H9 (cell line): ENCODE results near the gene TYW5. TPM values are rescaled to one million over a fixed set of nuclear protein-coding genes. Genes with fewer than 3 reads are reported as not detected.

Source experiments
- DNase-seq: peaks from one replicate; pipeline ENCODE4 v3.0.0-alpha.2; 2017
- H2AFZ ChIP-seq: one replicate; pipeline ENCODE4 v1.6.1; 2013; ENCODE audit warnings: mild to moderate bottlenecking, low read length, control low read depth, moderate library complexity
- H2AK5ac ChIP-seq: 2 replicates; pipeline ENCODE4 v1.6.1; 2013; ENCODE audit warnings: low read length, control low read depth, mixed read lengths; ENCODE audit not compliant: insufficient read length
- H2BK120ac ChIP-seq: one replicate; pipeline ENCODE4 v1.6.1; 2013; ENCODE audit warnings: low read depth, mild to moderate bottlenecking, low read length, control low read depth, inconsistent platforms; ENCODE audit not compliant: poor library complexity, severe bottlenecking
- H2BK12ac ChIP-seq: 2 replicates; pipeline ENCODE4 v1.6.1; 2013; ENCODE audit warnings: low read length, control low read depth, mixed read lengths, low read depth; ENCODE audit not compliant: insufficient read length
- H2BK15ac ChIP-seq: 2 replicates; pipeline ENCODE4 v1.6.1; 2013; ENCODE audit warnings: low read depth, low read length, control low read depth
- H2BK20ac ChIP-seq: one replicate; pipeline ENCODE4 v1.6.1; 2013; ENCODE audit warnings: low read depth, mild to moderate bottlenecking, low read length, control low read depth, inconsistent platforms; ENCODE audit not compliant: poor library complexity, severe bottlenecking
- H2BK5ac ChIP-seq: 2 replicates; pipeline ENCODE4 v1.6.1; 2013; ENCODE audit warnings: low read length, control low read depth, mixed read lengths; ENCODE audit not compliant: insufficient read length
- H3K14ac ChIP-seq: 2 replicates; pipeline ENCODE4 v1.6.1; 2013; ENCODE audit warnings: low read length, control low read depth; ENCODE audit not compliant: insufficient read depth
- H3K18ac ChIP-seq: 2 replicates; pipeline ENCODE4 v1.6.1; 2013; ENCODE audit warnings: low read depth, mild to moderate bottlenecking, mixed read lengths, low read length, control low read depth; ENCODE audit not compliant: insufficient read length
- H3K23ac ChIP-seq: 2 replicates; pipeline ENCODE4 v1.6.1; 2013; ENCODE audit warnings: low read length, control low read depth, mixed read lengths, low read depth; ENCODE audit not compliant: insufficient read length
- H3K23me2 ChIP-seq: 2 replicates; pipeline ENCODE4 v1.6.1; 2013; ENCODE audit warnings: low read depth, mild to moderate bottlenecking, mixed read lengths, low read length, control low read depth; ENCODE audit not compliant: insufficient read length, poor library complexity, severe bottlenecking
- H3K27ac ChIP-seq: 2 replicates; pipeline ENCODE4 v1.5.1; 2013; ENCODE audit warnings: low read length, control low read depth, mixed read lengths, low read depth; ENCODE audit not compliant: insufficient read length
- H3K27me3 ChIP-seq: 2 replicates; pipeline ENCODE4 v1.6.1; 2013; ENCODE audit warnings: low read length, control low read depth, inconsistent platforms; ENCODE audit not compliant: insufficient read depth
- H3K4ac ChIP-seq: 2 replicates; pipeline ENCODE4 v1.6.1; 2013; ENCODE audit warnings: low read depth, mild to moderate bottlenecking, control low read depth, inconsistent platforms, low read length, moderate library complexity
- H3K4me1 ChIP-seq: 2 replicates; pipeline ENCODE4 v1.6.1; 2013; ENCODE audit warnings: low read length, control low read depth, inconsistent platforms; ENCODE audit not compliant: insufficient read depth
- H3K4me2 ChIP-seq: 2 replicates; pipeline ENCODE4 v1.6.1; 2013; ENCODE audit warnings: low read length, control low read depth, mixed read lengths; ENCODE audit not compliant: insufficient read length, insufficient read depth
- H3K56ac ChIP-seq: 2 replicates; pipeline ENCODE4 v1.6.1; 2013; ENCODE audit warnings: low read depth, mild to moderate bottlenecking, mixed read lengths, low read length, control low read depth; ENCODE audit not compliant: insufficient read length
- H3K79me1 ChIP-seq: 2 replicates; pipeline ENCODE4 v1.6.1; 2013; ENCODE audit warnings: low read depth, mild to moderate bottlenecking, moderate library complexity, low read length, control low read depth, inconsistent platforms; ENCODE audit not compliant: insufficient read depth, poor library complexity, severe bottlenecking
- H3K79me2 ChIP-seq: 2 replicates; pipeline ENCODE4 v1.6.1; 2013; ENCODE audit warnings: low read length, control low read depth, inconsistent platforms; ENCODE audit not compliant: insufficient read depth
- H3K9ac ChIP-seq: 2 replicates; pipeline ENCODE4 v1.6.1; 2013; ENCODE audit warnings: low read length, control low read depth, mixed read lengths; ENCODE audit not compliant: insufficient read length; ENCODE audit errors: extremely low read depth
- H3K9me3 ChIP-seq: one replicate; pipeline ENCODE4 v1.6.1; 2013; ENCODE audit warnings: low read depth, low read length, inconsistent platforms; ENCODE audit not compliant: control insufficient read depth
- H3T11ph ChIP-seq: one replicate; pipeline ENCODE4 v1.6.1; 2013; ENCODE audit warnings: mild to moderate bottlenecking, low read length, control low read depth, inconsistent platforms
- H4K20me1 ChIP-seq: one replicate; pipeline ENCODE4 v1.6.1; 2013; ENCODE audit not compliant: control insufficient read depth, insufficient read length, insufficient read depth
- H4K5ac ChIP-seq: 2 replicates; pipeline ENCODE4 v1.6.1; 2013; ENCODE audit warnings: low read depth, mild to moderate bottlenecking, mixed read lengths, low read length, control low read depth; ENCODE audit not compliant: insufficient read length
- H4K8ac ChIP-seq: replicated peaks from 2 replicates; pipeline ENCODE4 v1.6.1; 2013; ENCODE audit warnings: low read length, control low read depth, mixed read lengths, low read depth; ENCODE audit not compliant: insufficient read length
- H4K91ac ChIP-seq: 2 replicates; pipeline ENCODE4 v1.6.1; 2013; ENCODE audit warnings: low read depth, mild to moderate bottlenecking, moderate library complexity, mixed read lengths, low read length, control low read depth; ENCODE audit not compliant: insufficient read length
- H3K27ac Mint-ChIP-seq, 3 experiments: 2 replicates in 2 of 3; 3 replicates in 1 of 3; pipeline ENCODE4 v1.8.0; 2020 to 2021; ENCODE audit warnings: mixed read lengths in 3 of 3, mild to moderate bottlenecking in 1 of 3, moderate library complexity in 1 of 3
- H3K27me3 Mint-ChIP-seq: 2 replicates; pipeline ENCODE4 v1.8.0; 2021; ENCODE audit warnings: low read depth, mild to moderate bottlenecking, moderate library complexity, mixed read lengths
- H3K36me3 Mint-ChIP-seq, 3 experiments: 2 replicates in 2 of 3; 3 replicates in 1 of 3; pipeline ENCODE4 v1.8.0; 2020 to 2021; ENCODE audit warnings: low read depth in 3 of 3, mixed read lengths in 3 of 3; ENCODE audit not compliant: insufficient read depth in 1 of 3
- H3K4me1 Mint-ChIP-seq, 2 experiments: 2 replicates each; pipeline ENCODE4 v1.8.0; 2020; ENCODE audit warnings: mixed read lengths in 2 of 2
- H3K4me3 Mint-ChIP-seq, 2 experiments: 2 replicates in 1 of 2; 3 replicates in 1 of 2; pipeline ENCODE4 v1.8.0; 2020 to 2021; ENCODE audit warnings: mild to moderate bottlenecking in 2 of 2, mixed read lengths in 2 of 2, moderate library complexity in 1 of 2
- H3K9me3 Mint-ChIP-seq, 2 experiments: 2 replicates in 1 of 2; 3 replicates in 1 of 2; pipeline ENCODE4 v1.8.0; 2020; ENCODE audit warnings: mild to moderate bottlenecking in 2 of 2, mixed read lengths in 2 of 2, moderate library complexity in 1 of 2
- WGBS: extraction: QIAGEN DNeasy Blood & Tissue Kit; methylation state at CpG from one replicate; pipeline ENCODE4 v1.1.7; 2013; ENCODE audit warnings: missing lambda C conversion rate, low lambda C conversion rate, mixed read lengths; ENCODE audit not compliant: insufficient read length; ENCODE audit errors: extremely low coverage; 5-methylcytosine and 5-hydroxymethylcytosine counted together
- total RNA-seq: library from RNA; stranded (reverse); gene quantifications from 2 replicates; pipeline ENCODE4 v1.2.1, GENCODE V29; 2021
- TF ChIP-seq, protein P1 (sequence below): fragments of 200-600 bp; sonication (generic); conservative IDR thresholded peaks from 3 replicates; pipeline ENCODE4 v1.8.0; 2021; ENCODE audit warnings: antibody characterized with exemption, mild to moderate bottlenecking

The TYW5 gene
- total RNA-seq, 1 experiment from 2014 or later = 17.7 TPM

DNA sequence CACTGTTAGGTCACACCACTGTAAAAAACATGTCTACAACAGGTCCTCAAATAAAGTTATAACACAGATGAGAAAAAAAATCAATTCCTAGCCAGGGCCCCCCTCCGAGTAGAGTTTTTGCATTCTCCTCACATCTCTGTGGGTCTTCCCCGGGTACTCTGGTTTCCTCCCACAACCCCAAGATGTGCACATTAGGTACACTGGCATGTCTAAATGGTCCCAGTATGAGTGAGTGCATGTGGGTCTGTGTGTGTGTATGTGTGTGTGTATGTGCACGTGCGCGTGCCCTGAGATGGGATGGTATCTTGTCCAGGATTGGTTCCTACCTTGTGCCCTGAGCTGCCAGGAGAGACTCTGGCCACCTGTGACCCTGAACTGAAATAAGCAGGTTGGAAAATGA, 4.9 kb downstream of the TYW5 start:
- H2BK12ac ChIP-seq = no peak overlapping the region
- no peak overlapping the region for H4K5ac ChIP-seq
- no peak overlapping the region for H2AFZ ChIP-seq
- H2BK120ac ChIP-seq = no peak overlapping the region
- H3K56ac ChIP-seq = no peak overlapping the region
- H3K18ac ChIP-seq = no peak overlapping the region
- H3K23ac ChIP-seq = no peak overlapping the region
- H3K23me2 ChIP-seq = no peaks in the 10 kb centered on the region
- no peak for DNase-seq
- H3T11ph ChIP-seq = no peak overlapping the region
- peaks cover 8% of the 10 kb centered on the region; the same call in 1 of the 2 replicates for H3K79me2 ChIP-seq
- no peaks in the 10 kb centered on the region for H3K27me3 ChIP-seq
- no peak overlapping the region for H2BK15ac ChIP-seq
- H3K9ac ChIP-seq = no peak overlapping the region
- no peaks in the 10 kb centered on the region; the same call in 1 of the 2 replicates for H3K4me1 ChIP-seq
- H3K27me3 Mint-ChIP-seq = no peaks in the 10 kb centered on the region
- no peaks in the 10 kb centered on the region for H4K20me1 ChIP-seq
- H2BK20ac ChIP-seq = no peak overlapping the region
- no CpG with 5 or more reads among the region's 5 CpGs for WGBS
- H3K27ac ChIP-seq = no peak overlapping the region
- H3K36me3 Mint-ChIP-seq = peaks cover 11 to 52% (median 44%) of the 10 kb centered on the region in 3 experiments
- peak overlapping the region in 2 of 3 experiments; percentile 47 to 68; a peak in 2 of 7 replicates for H3K27ac Mint-ChIP-seq
- no peak overlapping the region for H2BK5ac ChIP-seq
- H3K4me3 Mint-ChIP-seq = no peak overlapping the region
- H3K9me3 ChIP-seq = no peaks in the 10 kb centered on the region
- H3K14ac ChIP-seq = no peak overlapping the region; the same call in 1 of the 2 replicates
- no peak overlapping the region for H3K4me2 ChIP-seq
- H3K4ac ChIP-seq = no peak overlapping the region
- no peak overlapping the region for H4K91ac ChIP-seq
- no peak overlapping the region for H4K8ac ChIP-seq
- H3K79me1 ChIP-seq = peaks cover 11% of the 10 kb centered on the region
- TF ChIP-seq, protein P1, sequence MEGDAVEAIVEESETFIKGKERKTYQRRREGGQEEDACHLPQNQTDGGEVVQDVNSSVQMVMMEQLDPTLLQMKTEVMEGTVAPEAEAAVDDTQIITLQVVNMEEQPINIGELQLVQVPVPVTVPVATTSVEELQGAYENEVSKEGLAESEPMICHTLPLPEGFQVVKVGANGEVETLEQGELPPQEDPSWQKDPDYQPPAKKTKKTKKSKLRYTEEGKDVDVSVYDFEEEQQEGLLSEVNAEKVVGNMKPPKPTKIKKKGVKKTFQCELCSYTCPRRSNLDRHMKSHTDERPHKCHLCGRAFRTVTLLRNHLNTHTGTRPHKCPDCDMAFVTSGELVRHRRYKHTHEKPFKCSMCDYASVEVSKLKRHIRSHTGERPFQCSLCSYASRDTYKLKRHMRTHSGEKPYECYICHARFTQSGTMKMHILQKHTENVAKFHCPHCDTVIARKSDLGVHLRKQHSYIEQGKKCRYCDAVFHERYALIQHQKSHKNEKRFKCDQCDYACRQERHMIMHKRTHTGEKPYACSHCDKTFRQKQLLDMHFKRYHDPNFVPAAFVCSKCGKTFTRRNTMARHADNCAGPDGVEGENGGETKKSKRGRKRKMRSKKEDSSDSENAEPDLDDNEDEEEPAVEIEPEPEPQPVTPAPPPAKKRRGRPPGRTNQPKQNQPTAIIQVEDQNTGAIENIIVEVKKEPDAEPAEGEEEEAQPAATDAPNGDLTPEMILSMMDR = no peak
- no peak overlapping the region for H2AK5ac ChIP-seq
- H3K9me3 Mint-ChIP-seq = no peaks in the 10 kb centered on the region
- H3K4me1 Mint-ChIP-seq = peaks cover 11 to 13% of the 10 kb centered on the region in 2 experiments
